Activated T-helper 9 cell treated with anti-CD3 and anti-CD28 coated beads, Interleukin-2, amount 50 U/mL, for 16 hours (primary cell): ENCODE results near the gene L3MBTL2.

ENCODE experiments used
- DNase-seq: peaks from one replicate; pipeline ENCODE4 v3.0.0-alpha.2; 2020; ENCODE audit warnings: low read depth

The L3MBTL2 gene

DNA sequence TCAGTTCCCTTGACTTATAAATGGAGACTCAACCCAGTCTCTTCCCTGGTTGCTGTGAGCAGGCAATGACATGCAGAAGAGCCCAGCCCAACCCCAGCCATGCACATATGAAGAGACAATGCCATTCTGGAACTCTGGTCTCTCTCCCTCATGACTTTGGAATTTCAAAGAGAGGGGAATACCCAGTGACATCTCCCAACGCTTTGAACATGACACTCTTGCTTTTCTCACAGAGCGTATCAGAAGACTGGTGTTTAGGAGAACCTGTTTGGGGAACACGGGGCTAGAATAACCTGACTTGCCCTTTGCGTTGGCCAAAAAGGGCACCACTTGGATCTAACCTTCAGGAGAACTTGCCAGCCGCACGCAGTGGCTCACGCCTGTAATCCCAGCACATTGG lies 68.0 kb downstream of the L3MBTL2 start:
- no peak for DNase-seq

DNA sequence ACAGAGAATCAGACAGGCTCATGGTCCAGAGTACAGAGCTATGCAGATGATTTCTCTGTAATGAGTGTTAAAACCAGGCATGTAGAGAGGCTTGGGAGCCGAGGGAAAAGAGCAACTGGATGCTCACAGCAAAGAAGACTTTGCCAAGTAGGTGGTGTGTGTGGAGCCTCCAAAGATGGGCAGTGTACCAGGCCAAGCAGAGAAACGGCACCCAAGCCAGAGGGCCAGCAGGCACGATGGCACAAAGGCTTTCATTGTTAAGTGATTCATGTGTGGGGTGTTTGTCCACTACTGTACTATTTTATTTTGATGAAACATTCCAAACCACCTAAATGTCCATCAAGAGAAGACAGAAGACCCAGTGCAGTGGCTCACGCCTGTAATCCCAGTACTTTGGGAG lies 69.7 kb downstream of the L3MBTL2 start:
- no peak for DNase-seq

DNA sequence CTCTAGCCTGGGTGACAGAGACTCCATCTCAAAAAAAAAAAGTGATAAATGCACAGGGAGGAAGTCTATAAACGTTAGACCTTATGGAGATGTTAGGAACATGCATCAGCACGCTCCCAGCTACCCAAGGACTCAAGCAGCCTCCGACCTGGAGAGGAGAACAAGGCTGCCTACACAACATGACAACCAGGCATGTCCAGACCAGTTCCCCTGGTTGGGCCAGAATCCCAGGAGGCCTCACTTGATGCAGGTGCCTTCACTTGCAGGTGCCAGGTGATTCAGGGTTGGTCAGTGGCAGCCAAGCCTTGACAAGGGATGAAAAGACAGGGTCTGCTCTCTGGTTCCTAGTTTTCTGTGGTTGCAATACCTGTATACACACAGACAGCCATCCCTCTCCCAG lies 75.0 kb downstream of the L3MBTL2 start:
- DNase-seq = no peak

GRCh38 chr22:41280854-41281253 lies 75.7 kb downstream of the L3MBTL2 start:
- no peak for DNase-seq
